ENCODE results near the gene INPP5J.

- TF ChIP-seq, protein P1, sequence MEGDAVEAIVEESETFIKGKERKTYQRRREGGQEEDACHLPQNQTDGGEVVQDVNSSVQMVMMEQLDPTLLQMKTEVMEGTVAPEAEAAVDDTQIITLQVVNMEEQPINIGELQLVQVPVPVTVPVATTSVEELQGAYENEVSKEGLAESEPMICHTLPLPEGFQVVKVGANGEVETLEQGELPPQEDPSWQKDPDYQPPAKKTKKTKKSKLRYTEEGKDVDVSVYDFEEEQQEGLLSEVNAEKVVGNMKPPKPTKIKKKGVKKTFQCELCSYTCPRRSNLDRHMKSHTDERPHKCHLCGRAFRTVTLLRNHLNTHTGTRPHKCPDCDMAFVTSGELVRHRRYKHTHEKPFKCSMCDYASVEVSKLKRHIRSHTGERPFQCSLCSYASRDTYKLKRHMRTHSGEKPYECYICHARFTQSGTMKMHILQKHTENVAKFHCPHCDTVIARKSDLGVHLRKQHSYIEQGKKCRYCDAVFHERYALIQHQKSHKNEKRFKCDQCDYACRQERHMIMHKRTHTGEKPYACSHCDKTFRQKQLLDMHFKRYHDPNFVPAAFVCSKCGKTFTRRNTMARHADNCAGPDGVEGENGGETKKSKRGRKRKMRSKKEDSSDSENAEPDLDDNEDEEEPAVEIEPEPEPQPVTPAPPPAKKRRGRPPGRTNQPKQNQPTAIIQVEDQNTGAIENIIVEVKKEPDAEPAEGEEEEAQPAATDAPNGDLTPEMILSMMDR (IDR thresholded peaks at IDR 0.05): no peak
- TF ChIP-seq POLR2A (IDR thresholded peaks at IDR 0.05): no peak
These were observed 4.1 kb downstream of the INPP5J start for GRCh38 chr22:31126869-31127175.

Data from esophagus squamous epithelium (tissue), 4 donors.